ENCODE measurements around the gene LGALS7. TPM values are rescaled to one million over a fixed set of nuclear protein-coding genes. Genes with fewer than 3 reads are reported as not detected.

Gene LGALS7
- total and polyA plus RNA-seq, 8 donors = 1.7 to 1,381 (median 2.0) TPM; not detected in 5

GRCh38 chr19:38723606-38723965 is 49.7 kb downstream of the LGALS7 start:
- Histone ChIP-seq H3K4me1 (peaks cover 23 to 66% (median 54%) of the 10 kb centered on the region in 4 donors), H3K27ac (peak overlapping the region; percentile 27 to 88 (median 78)), H3K36me3 (peaks cover 85 to 100% (median 100%) of the 10 kb centered on the region in 4 donors), H3K9me3 (no peaks in the 10 kb centered on the region), H3K4me3 (no peak overlapping the region), H3K27me3 (no peaks in the 10 kb centered on the region)
- DNase-seq = no peak
- WGBS, 5 donors = 35 to 67% (median 55%) methylated on average over 11 of the region's 11 CpGs
- intact Hi-C loops (cut with DNase I; ENCODE audit: low total_unique reads) = no loop called here
- TF ChIP-seq EP300 (IDR thresholded peaks at IDR 0.05) (no peak), POLR2AphosphoS5 (IDR thresholded peaks at IDR 0.05) (no peak), POLR2A (IDR thresholded peaks at IDR 0.05) (no peak), CTCF (IDR thresholded peaks at IDR 0.05) (no peak)

- TF ChIP-seq EP300 (IDR thresholded peaks at IDR 0.05) = no peak
- no peak for TF ChIP-seq POLR2AphosphoS5 (IDR thresholded peaks at IDR 0.05)
- no peak for TF ChIP-seq POLR2A (IDR thresholded peaks at IDR 0.05)
- TF ChIP-seq CTCF (IDR thresholded peaks at IDR 0.05) = no peak
- Histone ChIP-seq H3K4me3 (no peak overlapping the region), H3K9me3 (no peaks in the 10 kb centered on the region), H3K27me3 (no peaks in the 10 kb centered on the region), H3K36me3 (peaks cover 86 to 100% (median 100%) of the 10 kb centered on the region in 4 donors), H3K4me1 (peaks cover 24 to 66% (median 52%) of the 10 kb centered on the region in 4 donors), H3K27ac (peak overlapping the region; percentile 27 to 88 (median 78))
- intact Hi-C loops (cut with DNase I; ENCODE audit: low total_unique reads) = no loop called here
- 63 to 86% (median 78%) methylated on average over 10 of the region's 10 CpGs for WGBS, 5 donors
- DNase-seq = no peak
These were observed 50.2 kb downstream of the LGALS7 start for GRCh38 chr19:38722947-38723605.

- intact Hi-C loops (cut with DNase I; ENCODE audit: low total_unique reads) = no loop called here
- peak overlapping the region; percentile 54 to 88 (median 78) for H3K27ac ChIP-seq
- WGBS, 5 donors = 29 to 44% (median 38%) methylated on average over 14 to 17 of the region's 17 CpGs
- H3K36me3 ChIP-seq = peaks cover 86 to 100% (median 100%) of the 10 kb centered on the region in 4 donors
- H3K4me3 ChIP-seq = no peak overlapping the region
- no peak for TF ChIP-seq POLR2A (IDR thresholded peaks at IDR 0.05)
- TF ChIP-seq POLR2AphosphoS5 (IDR thresholded peaks at IDR 0.05) = peak in 1 of 3 donors; percentile 24
- H3K4me1 ChIP-seq = peaks cover 24 to 62% (median 48%) of the 10 kb centered on the region in 4 donors
- no peaks in the 10 kb centered on the region for H3K27me3 ChIP-seq
- peak; percentile 60 to 94 for DNase-seq
- H3K9me3 ChIP-seq = no peaks in the 10 kb centered on the region
These were observed 51.1 kb downstream of the LGALS7 start for GRCh38 chr19:38721979-38722773.

GRCh38 chr19:38721496-38721895 is 51.8 kb downstream of the LGALS7 start:
- TF ChIP-seq EP300 (IDR thresholded peaks at IDR 0.05) (no peak), POLR2AphosphoS5 (IDR thresholded peaks at IDR 0.05) (peak in 1 of 3 donors; percentile 4)
- Histone ChIP-seq H3K4me1 (peaks cover 24 to 62% (median 46%) of the 10 kb centered on the region in 4 donors), H3K36me3 (peaks cover 86 to 100% (median 100%) of the 10 kb centered on the region in 4 donors), H3K27ac (peak overlapping the region; percentile 54 to 88 (median 78)), H3K27me3 (no peaks in the 10 kb centered on the region), H3K9me3 (no peaks in the 10 kb centered on the region), H3K4me3 (no peak overlapping the region)
- intact Hi-C loops (cut with DNase I; ENCODE audit: low total_unique reads) = no loop called here
- 66 to 84% (median 73%) methylated on average over 16 to 20 of the region's 20 CpGs for WGBS, 5 donors
- no peak for DNase-seq

Small RNA genes lying within 50 kb of the gene (small RNA-seq; reads per million reads assigned to genes)
- gene RNU6-140P = 0 reads per million in 4 donors

Other genes with a start within 250 kb of the LGALS7 start
- 10 to 100 TPM in 1 of 5 donors, 1 to 10 TPM in 3, not detected in 1; 1.2 to 12.9 (median 5.2) TPM for gene MAP4K1, start 155.6 kb downstream of the LGALS7 start, total RNA-seq
- 1 to 10 TPM; 4.4 to 5.3 (median 5.0) TPM for gene MAP4K1, start 155.6 kb downstream of the LGALS7 start, polyA plus RNA-seq
- gene EIF3K, start 154.3 kb downstream of the LGALS7 start, total RNA-seq = 100 to 1,000 TPM; 203 to 889 (median 283) TPM
- gene EIF3K, start 154.3 kb downstream of the LGALS7 start, polyA plus RNA-seq = 100 to 1,000 TPM; 347 to 495 (median 349) TPM
- 100 to 1,000 TPM; 254 to 343 (median 319) TPM for gene ACTN4, start 125.9 kb downstream of the LGALS7 start, total RNA-seq
- 10 to 100 TPM; 55.3 to 87.2 (median 75.0) TPM for gene ACTN4, start 125.9 kb downstream of the LGALS7 start, polyA plus RNA-seq
- gene CAPN12, start 29.0 kb downstream of the LGALS7 start, total RNA-seq = 10 to 100 TPM in 1 of 5 donors, 1 to 10 TPM in 4; 1.2 to 33.3 (median 4.8) TPM
- 10 to 100 TPM in 2 of 3 donors, 1 to 10 TPM in 1; 3.4 to 16.9 (median 16.3) TPM for gene CAPN12, start 29.0 kb downstream of the LGALS7 start, polyA plus RNA-seq
- not detected for gene LGALS7B, start 15.7 kb upstream of the LGALS7 start, total RNA-seq
- 100 to 1,000 TPM in 1 of 3 donors, 1 to 10 TPM in 2; 3.6 to 980 (median 4.6) TPM for gene LGALS7B, start 15.7 kb upstream of the LGALS7 start, polyA plus RNA-seq
- 1,000 to 10,000 TPM in 1 of 5 donors, 100 to 1,000 TPM in 3, 10 to 100 TPM in 1; 32.1 to 1,765 (median 113) TPM for gene LGALS4, start 39.4 kb upstream of the LGALS7 start, total RNA-seq
- gene LGALS4, start 39.4 kb upstream of the LGALS7 start, polyA plus RNA-seq = 100 to 1,000 TPM in 1 of 3 donors, 10 to 100 TPM in 2; 23.5 to 627 (median 80.1) TPM
- gene ECH1, start 58.3 kb upstream of the LGALS7 start, total RNA-seq = 100 to 1,000 TPM in 2 of 5 donors, 10 to 100 TPM in 3; 32.9 to 720 (median 94.6) TPM
- gene ECH1, start 58.3 kb upstream of the LGALS7 start, polyA plus RNA-seq = 100 to 1,000 TPM; 161 to 270 (median 228) TPM
- 100 to 1,000 TPM; 148 to 242 (median 169) TPM for gene HNRNPL, start 76.5 kb upstream of the LGALS7 start, total RNA-seq
- gene HNRNPL, start 76.5 kb upstream of the LGALS7 start, polyA plus RNA-seq = 100 to 1,000 TPM; 111 to 151 (median 114) TPM
- 1 to 10 TPM in 4 of 5 donors, not detected in 1; 1.8 to 9.2 (median 3.4) TPM for gene RINL, start 104.8 kb upstream of the LGALS7 start, total RNA-seq
- 10 to 100 TPM in 1 of 3 donors, 1 to 10 TPM in 2; 6.9 to 10.0 (median 9.3) TPM for gene RINL, start 104.8 kb upstream of the LGALS7 start, polyA plus RNA-seq
- 100 to 1,000 TPM in 1 of 5 donors, 10 to 100 TPM in 4; 21.1 to 764 (median 32.9) TPM for gene SIRT2, start 126.1 kb upstream of the LGALS7 start, total RNA-seq
- gene SIRT2, start 126.1 kb upstream of the LGALS7 start, polyA plus RNA-seq = 10 to 100 TPM; 31.6 to 46.6 (median 35.7) TPM
- gene NFKBIB, start 126.5 kb upstream of the LGALS7 start, total RNA-seq = 10 to 100 TPM in 2 of 5 donors, 1 to 10 TPM in 2, not detected in 1; 5.4 to 93.3 (median 15.4) TPM
- gene NFKBIB, start 126.5 kb upstream of the LGALS7 start, polyA plus RNA-seq = 10 to 100 TPM; 29.6 to 46.3 (median 44.0) TPM
- gene CCER2, start 138.7 kb upstream of the LGALS7 start, total RNA-seq = 1 to 10 TPM in 1 of 5 donors, not detected in 4; 3.9 TPM
- 1 to 10 TPM in 2 of 3 donors, under 1 TPM in 1; 0.68 to 1.2 (median 1.1) TPM for gene CCER2, start 138.7 kb upstream of the LGALS7 start, polyA plus RNA-seq
- 10 to 100 TPM in 2 of 5 donors, 1 to 10 TPM in 2, not detected in 1; 4.9 to 59.4 (median 18.2) TPM for gene SARS2, start 157.2 kb upstream of the LGALS7 start, total RNA-seq
- 10 to 100 TPM; 24.1 to 37.8 (median 31.4) TPM for gene SARS2, start 157.2 kb upstream of the LGALS7 start, polyA plus RNA-seq
- 10 to 100 TPM in 3 of 5 donors, 1 to 10 TPM in 2; 3.8 to 47.5 (median 16.1) TPM for gene MRPS12, start 157.4 kb upstream of the LGALS7 start, total RNA-seq
- 10 to 100 TPM; 44.2 to 73.1 (median 55.3) TPM for gene MRPS12, start 157.4 kb upstream of the LGALS7 start, polyA plus RNA-seq
- gene FBXO17, start 202.2 kb upstream of the LGALS7 start, total RNA-seq = 10 to 100 TPM in 1 of 5 donors, 1 to 10 TPM in 3, not detected in 1; 1.8 to 19.1 (median 6.3) TPM
- 1 to 10 TPM; 4.7 to 7.9 (median 6.6) TPM for gene FBXO17, start 202.2 kb upstream of the LGALS7 start, polyA plus RNA-seq